GM10266 (cell line): ENCODE data around the gene CFAP206.

Experiments
- DNase-seq: peaks from one replicate; pipeline ENCODE4 v3.0.0; 2012; ENCODE audit errors: extremely low spot score
- CTCF ChIP-seq: IDR thresholded peaks from 2 replicates; pipeline ENCODE4 v1.5.1; 2012; ENCODE audit warnings: mild to moderate bottlenecking, low read depth; ENCODE audit not compliant: control insufficient read depth, insufficient read depth; ENCODE audit errors: missing control alignments

CFAP206 gene

DNA sequence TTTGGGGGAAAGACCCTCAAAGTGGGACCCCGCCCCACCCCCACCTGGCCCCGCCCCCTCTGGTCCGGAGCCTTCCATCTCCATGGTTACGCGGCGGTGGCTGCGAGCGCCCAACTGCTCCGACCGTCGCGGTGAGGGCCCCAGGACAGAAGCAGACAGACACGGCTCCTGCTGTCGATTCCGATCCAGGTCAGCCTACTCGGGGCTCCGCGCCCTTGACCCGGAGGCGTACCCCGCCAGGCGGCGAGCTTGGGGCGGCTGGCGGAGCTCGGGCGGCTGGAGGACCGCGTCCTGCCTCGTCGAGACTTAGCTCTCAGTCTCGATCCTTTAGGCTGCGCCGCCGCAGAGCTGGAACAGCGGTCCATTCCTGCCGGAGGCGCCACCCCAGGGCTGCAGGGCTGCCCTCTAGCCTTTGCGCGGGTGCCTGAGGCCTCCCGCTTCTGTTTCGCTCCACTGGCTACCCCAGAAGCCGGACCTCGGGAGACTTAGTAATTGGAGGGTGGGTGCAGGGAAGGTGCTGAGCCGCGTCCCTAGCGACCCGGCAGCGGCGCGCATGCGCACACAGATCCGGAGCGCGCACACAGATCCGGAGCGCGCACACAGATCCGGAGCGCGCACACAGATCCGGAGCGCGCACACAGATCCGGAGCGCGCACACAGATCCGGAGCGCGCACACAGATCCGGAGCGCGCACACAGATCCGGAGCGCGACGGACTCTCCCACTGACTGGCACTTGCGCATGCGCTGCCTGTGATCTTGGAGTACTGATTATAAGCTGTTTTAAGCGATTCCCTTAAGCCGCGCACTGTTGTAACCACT, at the start of gene CFAP206:
CFAP206 (plus strand) TSS at position 72 of the 820 bp plus-strand sequence. CDS start 1,868 bp downstream, outside the sequence.
- peak; percentile 22 for TF ChIP-seq CTCF
- peak; percentile 88 for DNase-seq

- DNase-seq = no peak
These were observed 43.0 kb upstream of the CFAP206 start for GRCh38 chr6:87364602-87365252.

GRCh38 chr6:87366072-87366827, 41.5 kb upstream of the CFAP206 start:
- DNase-seq = no peak
- no peak for TF ChIP-seq CTCF

More at GRCh38 chr6:87364602-87365252, 43.0 kb upstream of the CFAP206 start:
- no peak for TF ChIP-seq CTCF

GRCh38 chr6:87366899-87367298, 40.9 kb upstream of the CFAP206 start:
- TF ChIP-seq CTCF = no peak
- no peak for DNase-seq

DNA sequence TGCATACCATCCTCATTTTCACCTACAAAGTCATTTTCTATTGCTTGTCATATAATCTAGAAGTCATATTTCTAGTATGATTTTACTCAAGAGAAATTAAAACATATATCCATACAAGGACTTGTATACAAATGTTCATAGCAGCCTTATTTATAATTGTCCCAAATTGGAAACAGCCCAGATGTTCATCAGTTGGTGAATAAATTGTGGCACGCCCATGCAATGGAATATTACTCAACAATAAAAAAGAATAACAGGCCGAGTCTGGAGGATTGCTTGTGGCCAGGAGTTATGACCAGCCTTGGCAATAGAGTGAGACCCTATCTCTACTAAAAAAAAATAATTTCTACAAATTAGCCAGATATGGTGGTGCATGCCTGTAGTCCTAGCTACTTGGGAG, 34.4 kb upstream of the CFAP206 start:
- no peak for DNase-seq
- no peak for TF ChIP-seq CTCF

DNA sequence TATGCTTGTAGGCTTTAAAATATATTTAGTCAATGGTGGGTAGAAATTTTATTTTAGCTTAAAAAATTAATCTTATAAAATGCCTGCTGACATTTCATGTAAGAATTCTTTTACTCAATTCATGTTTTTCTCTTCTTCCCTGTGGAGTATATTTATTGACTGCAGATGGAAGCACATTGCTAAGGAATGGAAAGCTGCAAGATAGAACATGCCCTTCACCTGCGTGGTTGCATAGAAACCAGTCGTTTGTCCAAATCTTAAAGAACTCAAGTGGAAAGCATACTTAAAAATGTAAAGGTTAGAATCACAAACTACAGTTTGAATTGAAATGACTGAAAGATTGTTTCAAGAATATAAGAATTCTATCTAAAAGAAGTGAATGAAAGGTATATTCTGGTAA, 32.5 kb upstream of the CFAP206 start:
- TF ChIP-seq CTCF = no peak
- DNase-seq = no peak
